Panc1 (cell line): Measurements from ENCODE around the gene DCHS1. TPM values are rescaled to one million over a fixed set of nuclear protein-coding genes. Genes with fewer than 3 reads are reported as not detected.

Experiments used
- ATAC-seq: fragments of 200-7000 bp; cut with Tn5 transposase; 2 replicates; pipeline ENCODE4 v1.9.1; 2020; ENCODE audit warnings: mild to moderate bottlenecking, moderate library complexity
- BruUV-seq: library from RNA; stranded (reverse); fragments of 400-500 nt; replicated peaks from 2 replicates; lab custom pipeline; 2021; lab: Mats Ljungman, UMichigan
- CTCF ChIA-PET: fragments of 300-600 bp; sonication (Branson Sonifier 250); formaldehyde crosslinking; loops from one replicate; lab custom pipeline; 2022; ENCODE audit warnings: antibody characterized with exemption; lab: Charles Lee
- POLR2A ChIA-PET: fragments of 300-600 bp; sonication (Branson Sonifier 250); formaldehyde crosslinking; loops from one replicate; lab custom pipeline; 2022; ENCODE audit warnings: antibody characterized with exemption; lab: Charles Lee
- DNase-seq: peaks from one replicate; pipeline ENCODE4 v3.0.0-alpha.2; 2010; ENCODE audit warnings: low read depth, low spot score
- H3K27ac ChIP-seq: 2 replicates; pipeline ENCODE4 v1.5.1; 2011; ENCODE audit warnings: mild to moderate bottlenecking, low read length, inconsistent platforms
- H3K27me3 ChIP-seq: fragments of 200-500 bp; sonication (Bioruptor generic); 2 replicates; pipeline ENCODE4 v1.6.0; 2014; ENCODE audit warnings: low read length, inconsistent platforms; ENCODE audit not compliant: control insufficient read depth, insufficient read depth
- H3K36me3 ChIP-seq: fragments of 200-500 bp; sonication (Bioruptor generic); 2 replicates; pipeline ENCODE4 v1.5.1; 2014; ENCODE audit warnings: inconsistent platforms, mild to moderate bottlenecking, low read length, moderate library complexity; ENCODE audit not compliant: control insufficient read depth, insufficient read depth
- H3K4me1 ChIP-seq: 2 replicates; pipeline ENCODE4 v1.5.1; 2011; ENCODE audit warnings: inconsistent platforms, mild to moderate bottlenecking, low read length, moderate library complexity; ENCODE audit not compliant: control insufficient read depth, insufficient read depth
- H3K4me3 ChIP-seq, 2 experiments: 2 replicates each; pipeline ENCODE4 v1.5.1; 2011 to 2012; ENCODE audit warnings: low read depth in 2 of 2, low read length in 2 of 2, mild to moderate bottlenecking in 2 of 2, inconsistent platforms in 1 of 2, moderate library complexity in 1 of 2
- H3K9me3 ChIP-seq: fragments of 200-500 bp; sonication (Bioruptor generic); 2 replicates; pipeline ENCODE4 v1.5.1; 2014; ENCODE audit warnings: low read depth, mild to moderate bottlenecking, inconsistent platforms, low read length, moderate library complexity; ENCODE audit not compliant: control insufficient read depth, insufficient read depth
- CTCF ChIP-seq: fragments of 450-650 bp; IDR thresholded peaks from 2 replicates; pipeline ENCODE4 v1.5.1; 2017; ENCODE audit warnings: mild to moderate bottlenecking
- POLR2AphosphoS5 ChIP-seq: IDR thresholded peaks from 2 replicates; pipeline ENCODE4 v1.6.1; 2012; ENCODE audit warnings: mild to moderate bottlenecking, low read depth, low read length, moderate library complexity
- REST ChIP-seq, 2 experiments: IDR thresholded peaks; 2 replicates each; pipeline ENCODE4 v1.6.1; 2011 to 2012; ENCODE audit warnings: low read depth in 2 of 2, control low read depth in 1 of 2, low read length in 1 of 2, mild to moderate bottlenecking in 1 of 2, moderate library complexity in 1 of 2; ENCODE audit not compliant: insufficient read depth in 1 of 2
- SIN3A ChIP-seq: IDR thresholded peaks from 2 replicates; pipeline ENCODE4 v1.6.1; 2012; ENCODE audit warnings: low read depth, mild to moderate bottlenecking, low read length, moderate library complexity, borderline replicate concordance; ENCODE audit not compliant: insufficient read depth
- TCF7L2 ChIP-seq: IDR thresholded peaks from 2 replicates; pipeline ENCODE4 v1.6.1; 2011; ENCODE audit warnings: mild to moderate bottlenecking, low read depth, low read length, inconsistent platforms
- in situ Hi-C: cut with HindIII; loops from 2 replicates; pipeline ENCODE4 v1.10.0; 2016; ENCODE audit warnings: low sequenced_read_pairs, low pct_unique_long_range_greater_than_20kb
- intact Hi-C: fragments of 100-400 bp; cut with micrococcal nuclease; formaldehyde crosslinking; loops from one replicate; pipeline ENCODE4 v1.10.0; 2022; ENCODE audit not compliant: unreplicated experiment
- total RNA-seq: library from RNA; stranded (reverse); gene quantifications from one replicate; pipeline ENCODE4 v1.2.1, GENCODE V29; 2021; ENCODE audit not compliant: unreplicated experiment

The DCHS1 gene
- total RNA-seq, 1 experiment from 2014 or later, result 2.2 TPM

DNA sequence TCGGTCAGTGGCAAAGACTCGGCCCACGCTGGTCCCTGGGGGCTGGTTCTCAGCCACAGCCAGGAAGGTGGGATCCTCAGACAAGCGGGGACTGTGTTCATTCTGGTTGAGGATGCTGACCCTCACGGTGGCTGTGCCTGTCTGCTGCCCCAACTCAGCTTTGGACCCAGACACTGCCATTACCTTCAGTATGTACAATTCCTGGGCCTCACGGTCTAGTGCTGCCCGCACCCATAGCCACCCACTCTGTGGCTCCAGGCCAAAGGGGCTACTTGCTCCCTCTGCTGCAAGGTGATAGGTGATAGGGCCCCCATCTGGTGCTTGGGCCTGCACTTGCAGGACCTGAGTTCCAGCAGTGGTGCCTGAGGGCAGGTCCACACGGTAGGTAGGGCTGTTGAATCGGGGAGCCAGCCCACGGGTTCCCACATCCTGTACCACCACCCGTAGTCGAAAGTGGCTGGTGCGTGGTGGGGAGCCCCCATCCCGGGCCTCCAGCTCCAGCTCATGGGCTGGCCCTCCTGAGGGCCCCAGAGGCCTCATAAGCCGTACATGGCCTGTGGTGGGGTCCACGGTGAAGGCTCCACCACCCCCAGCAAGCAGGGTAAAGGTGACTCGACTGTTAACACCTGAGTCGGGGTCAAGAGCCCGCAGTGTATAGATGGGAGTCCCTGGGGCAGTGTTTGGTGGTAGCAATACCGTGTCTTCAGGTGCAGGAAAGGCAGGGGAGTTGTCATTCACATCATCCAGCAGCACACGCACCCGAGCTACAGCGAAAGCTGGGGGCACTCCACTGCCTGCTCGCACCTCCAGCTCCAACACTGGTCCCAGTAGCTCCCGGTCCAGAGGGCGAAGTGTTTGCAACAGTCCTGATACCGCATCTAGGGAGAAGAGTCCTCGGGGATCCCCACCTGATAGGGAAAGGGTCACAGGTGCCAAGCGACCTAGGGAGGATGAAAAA, 23.2 kb downstream of the DCHS1 start:
- Histone ChIP-seq H3K9me3 (no peaks in the 10 kb centered on the region), H3K36me3 (no peaks in the 10 kb centered on the region), H3K27me3 (peaks cover 7% of the 10 kb centered on the region), H3K4me1 (peaks cover 9% of the 10 kb centered on the region), H3K27ac (no peak overlapping the region), H3K4me3 (no peak overlapping the region)
- intact Hi-C loops, result no loop called here
- ChIA-PET POLR2A (no interaction called here), CTCF (no interaction called here)
- no TSS peak for BruUV-seq
- ATAC-seq (no peak), DNase-seq (no peak)
- in situ Hi-C loops, result no loop called here
- TF ChIP-seq POLR2AphosphoS5 (no peak), TCF7L2 (no peak), REST (IDR thresholded peaks at IDR 0.05; ENCODE audit: insufficient read depth in 1 of 2, low read depth in 2 of 2, low read length in 1 of 2) (no peak), SIN3A (no peak), CTCF (no peak)

DNA sequence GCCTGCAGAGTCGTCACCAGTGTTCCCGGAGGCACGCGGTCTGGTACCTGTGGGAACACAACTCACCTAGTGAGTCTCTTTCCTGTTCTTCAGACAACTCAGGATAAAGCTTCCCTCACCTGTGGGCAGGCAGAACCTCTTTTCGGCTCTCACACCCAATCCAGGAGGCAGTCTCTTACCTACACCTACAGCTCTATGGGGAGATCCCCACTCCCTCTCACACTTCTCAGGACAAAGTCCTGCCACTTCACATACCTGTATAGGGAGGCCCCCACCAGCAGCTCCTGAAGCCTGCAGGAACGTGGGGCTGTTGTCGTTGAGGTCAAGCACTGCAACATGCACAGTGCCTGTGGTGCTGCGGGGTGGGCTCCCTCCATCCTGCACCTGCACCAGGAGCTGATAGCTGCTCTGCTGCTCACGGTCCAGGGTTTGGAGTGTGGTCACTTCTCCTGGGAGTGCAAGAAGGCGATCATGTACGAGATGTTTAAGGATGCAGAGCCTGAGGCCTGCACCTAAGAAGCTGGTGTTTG, 24.2 kb downstream of the DCHS1 start:
- ChIA-PET CTCF (interaction anchor here (1.2 kb wide), 1 partner anchor 52 kb away, joined by 3 read pairs; the partner anchor contains the start of gene MRPL17), POLR2A (no interaction called here)
- Histone ChIP-seq H3K4me1 (peaks cover 9% of the 10 kb centered on the region), H3K27me3 (peaks cover 7% of the 10 kb centered on the region), H3K27ac (no peak overlapping the region), H3K4me3 (no peak overlapping the region), H3K36me3 (no peaks in the 10 kb centered on the region), H3K9me3 (no peaks in the 10 kb centered on the region)
- no peak for DNase-seq
- BruUV-seq, result no TSS peak
- no peak for ATAC-seq
- no peak for TF ChIP-seq CTCF
- TF ChIP-seq POLR2AphosphoS5, result no peak
- no peak for TF ChIP-seq TCF7L2
- TF ChIP-seq REST (IDR thresholded peaks at IDR 0.05; ENCODE audit: insufficient read depth in 1 of 2, low read depth in 2 of 2, low read length in 1 of 2), result no peak
- no peak for TF ChIP-seq SIN3A
- intact Hi-C loops, result no loop called here
- in situ Hi-C loops, result no loop called here
